T-helper 9 cell (primary cell): ENCODE measurements around the gene NFIX.

Experiments used
- DNase-seq: peaks from one replicate; pipeline ENCODE4 v3.0.0-alpha.2; 2020

NFIX gene

DNA sequence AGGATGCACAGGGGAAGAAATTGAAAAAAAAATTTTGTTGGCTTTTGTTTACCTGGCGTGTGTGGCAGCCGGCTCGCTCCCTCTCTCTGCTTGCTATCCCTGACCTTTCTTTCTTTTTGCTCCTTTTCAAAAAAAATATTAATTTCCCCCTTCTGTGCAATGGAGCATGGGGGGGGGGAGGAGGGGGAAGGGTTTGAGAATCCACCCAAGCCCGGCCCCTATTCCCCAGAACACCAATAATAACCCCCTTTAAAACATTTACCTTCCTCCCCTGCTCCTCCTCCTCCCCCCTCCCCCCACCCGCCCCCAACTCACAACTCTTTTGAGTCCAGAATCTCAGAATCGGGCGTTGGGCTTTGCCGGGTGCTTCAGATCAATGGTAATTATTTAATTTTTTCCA, 28.4 kb downstream of the NFIX start:
- no peak for DNase-seq

DNA sequence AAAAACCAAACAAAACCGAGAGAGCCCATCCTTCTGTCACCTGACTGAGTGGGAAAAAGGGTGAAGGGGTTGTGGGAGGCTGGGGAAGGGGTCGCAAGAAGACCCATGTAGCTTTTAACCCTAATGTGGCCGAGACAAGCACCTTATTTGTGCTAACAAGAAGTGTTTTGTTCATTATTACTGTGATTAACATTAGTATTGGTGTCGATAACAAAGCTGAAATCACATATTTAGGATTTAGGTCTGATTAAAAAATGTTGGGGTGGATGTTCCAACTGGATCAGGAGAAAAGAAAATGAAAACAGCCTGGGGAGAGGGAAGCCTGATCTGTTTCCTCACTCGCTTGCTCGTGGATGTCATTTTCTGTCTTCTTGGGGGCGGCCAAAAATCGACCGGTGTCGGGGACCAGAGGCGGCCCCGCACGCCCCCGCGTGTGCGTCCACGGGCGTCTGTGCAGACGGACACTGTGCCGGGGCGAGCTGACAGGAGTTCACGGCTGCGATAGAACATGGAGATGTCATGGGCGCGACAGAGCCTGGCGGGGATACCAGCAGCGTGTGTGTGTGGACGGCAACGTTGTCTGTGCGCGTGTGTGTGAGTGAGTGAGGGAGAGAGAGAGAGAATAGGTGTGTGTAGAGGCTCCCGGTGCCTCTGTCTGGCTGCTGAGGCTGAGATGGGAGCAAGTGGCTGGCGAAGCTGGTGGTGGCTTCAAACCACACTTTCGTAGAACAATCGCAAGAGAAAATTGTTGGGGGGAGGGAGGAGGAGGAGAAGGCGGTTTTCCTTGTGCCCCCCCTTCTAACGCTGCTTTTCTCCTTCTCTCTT, 29.1 kb downstream of the NFIX start:
- DNase-seq, result no peak

GRCh38 chr19:13024951-13025697, 29.8 kb downstream of the NFIX start:
- no peak for DNase-seq

DNA sequence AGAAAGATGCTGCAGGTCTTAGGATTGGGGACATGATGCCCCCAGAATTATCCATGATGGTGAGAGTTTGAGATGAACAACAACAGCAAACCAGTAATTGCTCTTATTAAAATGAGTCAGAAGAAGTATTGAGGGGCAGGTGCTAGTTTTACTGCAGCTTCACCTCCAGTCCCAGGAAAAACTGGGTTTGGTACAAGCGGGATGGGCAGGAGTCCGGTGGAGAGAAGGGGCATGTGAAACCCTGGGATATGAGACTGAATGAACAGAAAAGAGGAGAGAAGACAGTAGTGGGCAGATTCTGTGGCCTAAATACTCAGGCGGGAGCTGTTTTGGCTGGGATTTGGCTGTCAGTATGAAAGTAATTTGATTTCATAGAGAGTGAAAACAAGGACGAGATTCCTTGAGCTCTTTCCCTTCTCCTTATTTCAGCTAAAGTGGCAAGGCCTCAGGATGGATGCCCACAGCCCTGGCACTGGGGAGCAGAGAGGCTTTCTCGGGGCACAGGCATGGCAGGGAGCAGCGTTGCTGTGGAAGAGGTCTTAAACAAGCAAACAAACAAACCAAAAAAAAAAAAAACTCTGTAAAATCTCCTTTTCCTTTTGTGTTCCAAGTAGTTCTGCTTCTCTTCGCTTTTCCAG, 30.7 kb downstream of the NFIX start:
- no peak for DNase-seq

GRCh38 chr19:13026462-13027370, 31.4 kb downstream of the NFIX start:
- no peak for DNase-seq

- no peak for DNase-seq
These were observed 32.3 kb downstream of the NFIX start for GRCh38 chr19:13027557-13027956.

- no peak for DNase-seq
These were observed 32.8 kb downstream of the NFIX start for GRCh38 chr19:13028027-13028426.

- no peak for DNase-seq
These were observed 34.1 kb downstream of the NFIX start for GRCh38 chr19:13029301-13029880.

DNA sequence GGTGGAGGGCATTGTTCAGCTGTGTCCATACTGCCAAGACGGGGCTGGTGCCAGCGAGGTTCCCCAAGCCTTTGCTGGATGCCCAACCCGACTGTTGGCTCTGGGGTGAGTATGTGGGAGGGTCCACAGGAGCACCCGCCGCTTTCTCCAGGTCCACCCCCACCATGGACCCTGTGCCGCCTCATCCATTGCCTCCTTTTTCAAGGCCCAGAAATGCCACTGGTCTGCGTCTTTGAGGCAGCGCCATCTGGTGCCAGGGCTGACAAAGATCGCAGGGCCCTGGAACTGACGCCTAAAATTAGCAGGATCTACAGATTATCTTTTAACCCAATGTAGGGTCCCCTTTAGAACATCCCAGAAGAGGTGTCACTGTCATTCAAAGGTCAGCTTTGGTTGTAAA, 34.6 kb downstream of the NFIX start:
- DNase-seq, result no peak

DNA sequence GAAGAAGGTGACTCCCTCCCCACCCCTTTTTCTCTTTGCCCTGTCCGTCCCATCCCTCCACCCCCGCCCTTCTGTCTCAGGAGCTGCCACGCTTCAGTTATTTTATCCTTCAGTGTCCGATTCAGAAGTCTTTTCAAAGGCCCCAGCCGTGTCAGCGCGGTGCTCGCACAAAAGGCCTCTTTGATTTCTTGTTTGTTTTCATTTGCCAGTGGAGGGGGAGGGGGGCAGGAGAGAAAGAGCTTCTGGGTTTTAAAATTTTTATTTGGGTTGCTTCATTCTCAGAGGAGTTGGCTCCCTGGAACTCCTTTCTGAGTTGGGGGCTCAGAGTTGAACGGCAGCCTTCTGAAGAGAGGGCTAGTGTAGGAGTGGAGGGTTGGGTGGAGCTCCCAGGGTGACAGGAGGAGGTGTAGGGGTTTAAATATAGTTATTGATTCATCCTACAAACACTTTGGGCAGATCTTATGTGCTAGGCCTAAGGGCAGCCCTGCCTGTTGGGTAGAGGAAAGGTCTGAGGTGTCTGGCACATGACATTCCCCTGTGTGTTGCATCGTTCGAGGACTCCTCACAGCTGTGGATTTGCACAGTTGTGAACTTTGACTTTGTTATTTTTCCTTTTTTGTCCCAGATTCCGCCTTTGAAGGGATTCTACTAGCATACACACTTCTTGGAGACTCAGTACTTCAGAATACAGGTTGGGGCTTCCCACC, 36.8 kb downstream of the NFIX start:
- DNase-seq, result no peak

DNA sequence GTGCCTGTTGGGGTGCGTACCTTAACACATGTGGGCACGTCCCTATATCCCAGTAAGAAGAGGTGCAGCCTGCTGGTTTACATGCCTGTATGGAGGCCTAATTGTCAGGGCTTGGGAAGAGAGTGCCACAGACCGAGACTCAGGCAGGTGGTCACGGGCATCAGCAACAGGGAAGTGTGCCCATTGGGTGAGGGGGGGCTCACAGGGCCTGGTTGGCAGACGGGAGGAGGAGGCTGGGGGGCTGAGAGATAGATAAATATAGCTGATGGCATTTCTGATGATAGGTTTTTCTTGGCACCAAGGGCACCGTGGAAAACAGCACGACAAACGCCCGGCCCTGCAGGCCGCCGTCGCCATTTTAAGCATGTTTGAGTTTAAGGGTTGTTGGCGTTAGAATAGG, 37.6 kb downstream of the NFIX start:
- DNase-seq, result no peak

DNA sequence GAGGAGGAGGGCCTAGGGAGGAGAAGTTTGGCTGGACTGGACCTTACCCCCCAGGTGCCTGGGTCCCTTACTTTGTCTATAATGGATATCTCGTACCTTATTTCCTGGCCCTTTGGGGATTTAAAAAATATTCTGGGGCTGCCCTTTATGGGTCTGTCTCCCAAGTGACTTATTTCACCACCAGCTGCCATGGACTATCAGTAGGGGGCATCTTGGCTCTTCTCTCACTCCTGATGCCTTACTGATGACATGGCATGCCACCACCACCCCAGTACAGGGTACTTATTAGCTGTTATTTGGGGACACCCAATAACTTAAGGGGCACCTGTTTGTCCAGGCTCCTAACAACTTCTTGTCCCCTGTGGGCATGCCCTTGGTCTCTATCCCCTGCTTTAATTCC, 38.0 kb downstream of the NFIX start:
- no peak for DNase-seq

GRCh38 chr19:13033819-13034611, 38.7 kb downstream of the NFIX start:
- DNase-seq, result no peak

DNA sequence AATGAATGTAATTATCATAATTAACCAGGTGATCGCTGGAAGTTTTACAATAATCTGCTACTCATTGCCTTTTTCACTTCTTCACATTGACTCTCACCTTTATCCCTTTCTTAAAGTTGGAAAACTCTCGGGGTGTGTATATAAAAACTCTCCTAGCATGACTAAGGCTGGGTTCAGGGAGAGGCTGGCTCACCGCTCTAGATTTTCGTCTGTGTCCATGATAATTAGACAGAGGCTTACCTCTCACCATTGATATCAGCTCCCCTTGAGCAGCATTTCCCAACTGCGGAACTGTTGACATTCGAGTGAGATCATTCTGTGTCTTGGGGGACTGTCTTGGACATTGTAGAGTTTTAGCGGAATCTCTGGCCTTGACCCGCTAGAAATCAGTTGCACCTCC, 39.4 kb downstream of the NFIX start:
- no peak for DNase-seq

DNA sequence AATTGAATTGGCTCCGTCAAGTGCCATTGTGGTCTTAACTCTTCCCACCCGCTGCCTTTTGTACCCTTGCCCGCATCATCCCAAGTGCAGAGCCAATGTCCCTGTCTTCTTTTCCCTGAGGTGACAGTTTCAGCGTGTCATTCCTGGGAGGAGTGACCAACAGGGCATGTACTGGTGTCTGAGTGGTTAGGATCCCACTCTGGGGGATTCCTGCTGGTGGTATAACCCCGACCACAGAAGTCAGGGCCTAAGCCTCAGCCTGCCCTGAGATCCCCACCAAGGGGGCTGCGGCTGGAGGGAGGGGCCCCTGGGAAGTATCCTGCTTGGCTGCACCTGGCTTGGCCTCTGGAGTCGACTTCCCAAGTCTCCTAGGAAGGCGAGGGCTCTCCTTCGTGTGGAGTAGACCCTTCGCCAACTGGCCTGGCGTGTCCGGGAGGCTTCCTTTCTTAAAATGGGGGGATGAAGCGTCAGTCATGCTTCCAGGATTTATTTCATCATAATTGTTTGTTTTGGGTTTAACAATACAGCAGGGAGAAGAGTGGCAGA, 40.6 kb downstream of the NFIX start:
- no peak for DNase-seq

DNA sequence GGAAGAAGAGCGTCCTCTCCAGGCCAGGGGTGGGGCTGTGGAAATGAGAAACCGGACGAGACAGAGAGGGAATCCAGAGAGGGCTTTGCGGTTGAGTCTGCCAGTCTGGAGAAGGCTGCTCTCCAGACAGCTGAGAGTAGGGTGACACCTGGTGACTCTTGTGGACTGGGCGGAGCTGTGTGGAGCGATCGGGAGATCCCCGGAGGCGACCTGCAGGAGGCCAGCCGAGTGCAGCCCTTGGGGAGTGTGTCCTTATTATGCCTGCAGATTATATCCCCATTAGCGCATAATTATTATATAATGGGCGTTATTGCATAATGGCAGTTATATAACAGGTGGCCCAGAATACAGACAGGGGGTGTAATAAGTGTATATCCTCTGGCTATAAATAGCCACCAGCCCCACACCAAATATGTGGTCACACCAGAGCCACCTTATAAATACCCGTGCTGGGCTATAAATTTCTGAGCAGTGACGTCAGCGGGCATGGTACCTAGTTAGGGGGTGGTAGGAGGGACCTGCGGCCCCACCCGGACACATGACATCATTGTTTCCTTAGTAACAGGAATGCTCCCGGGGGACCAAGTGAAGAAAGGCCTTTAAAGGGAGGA, 41.2 kb downstream of the NFIX start:
- no peak for DNase-seq

GRCh38 chr19:13037161-13037560, 41.9 kb downstream of the NFIX start:
- DNase-seq, result no peak

- DNase-seq, result no peak
These were observed 42.5 kb downstream of the NFIX start for GRCh38 chr19:13037731-13038130.

GRCh38 chr19:13038306-13039210, 43.3 kb downstream of the NFIX start:
- no peak for DNase-seq
